NCI-H1105 (cell line): ENCODE results near the gene ZNF445.
"Not testable (repeated sequence)": the region's sequence is repeated elsewhere in the genome, so short reads cannot be mapped to it uniquely, and the experiment has no call there.

ENCODE experiments used
- DNase-seq: peaks from one replicate; lab custom pipeline; 2025; lab: John Stamatoyannopoulos, UW

ZNF445 gene

GRCh38 chr3:44476181-44476611, 1.3 kb downstream of the ZNF445 start:
- no peak for DNase-seq

GRCh38 chr3:44474886-44475285, 2.6 kb downstream of the ZNF445 start:
- not testable (repeated sequence) for DNase-seq

GRCh38 chr3:44470430-44470829, 7.0 kb downstream of the ZNF445 start:
- no peak for DNase-seq

- DNase-seq = no peak
Measured at GRCh38 chr3:44469914-44470313, 7.6 kb downstream of the ZNF445 start.

- DNase-seq = no peak
Measured at GRCh38 chr3:44468572-44469520, 8.6 kb downstream of the ZNF445 start.

GRCh38 chr3:44468099-44468537, 9.4 kb downstream of the ZNF445 start:
- not testable (repeated sequence) for DNase-seq

GRCh38 chr3:44467241-44467640, 10.2 kb downstream of the ZNF445 start:
- no peak for DNase-seq

- DNase-seq = not testable (repeated sequence)
Measured at GRCh38 chr3:44464920-44465319, 12.6 kb downstream of the ZNF445 start.

- DNase-seq = no peak
Measured at GRCh38 chr3:44464509-44464908, 13.0 kb downstream of the ZNF445 start.

GRCh38 chr3:44460050-44460449, 17.4 kb downstream of the ZNF445 start:
- DNase-seq = not testable (repeated sequence)

GRCh38 chr3:44455318-44455717, 22.2 kb downstream of the ZNF445 start:
- no peak for DNase-seq

GRCh38 chr3:44454258-44454657, 23.2 kb downstream of the ZNF445 start:
- DNase-seq = no peak

GRCh38 chr3:44451441-44451840, 26.0 kb downstream of the ZNF445 start:
- DNase-seq = no peak

GRCh38 chr3:44446929-44447328, 30.5 kb downstream of the ZNF445 start:
- DNase-seq = no peak

- no peak for DNase-seq
Measured at GRCh38 chr3:44445786-44446185, 31.7 kb downstream of the ZNF445 start.

- DNase-seq = no peak
Measured at GRCh38 chr3:44444896-44445691, 32.4 kb downstream of the ZNF445 start.

- DNase-seq = no peak
Measured at GRCh38 chr3:44444437-44444836, 33.0 kb downstream of the ZNF445 start.

- DNase-seq = no peak
Measured at GRCh38 chr3:44442596-44443309, 34.7 kb downstream of the ZNF445 start.

GRCh38 chr3:44439499-44440295, 37.8 kb downstream of the ZNF445 start:
- DNase-seq = no peak

GRCh38 chr3:44437800-44438199, 39.7 kb downstream of the ZNF445 start:
- no peak for DNase-seq

- DNase-seq = no peak
Measured at GRCh38 chr3:44436181-44436580, 41.3 kb downstream of the ZNF445 start.
